ENCODE measurements around the gene TDRD9. TPM values are rescaled to one million over a fixed set of nuclear protein-coding genes. Genes with fewer than 3 reads are reported as not detected.

TDRD9 gene
- total RNA-seq, 1 experiment from 2014 or later = 0.07 TPM

DNA sequence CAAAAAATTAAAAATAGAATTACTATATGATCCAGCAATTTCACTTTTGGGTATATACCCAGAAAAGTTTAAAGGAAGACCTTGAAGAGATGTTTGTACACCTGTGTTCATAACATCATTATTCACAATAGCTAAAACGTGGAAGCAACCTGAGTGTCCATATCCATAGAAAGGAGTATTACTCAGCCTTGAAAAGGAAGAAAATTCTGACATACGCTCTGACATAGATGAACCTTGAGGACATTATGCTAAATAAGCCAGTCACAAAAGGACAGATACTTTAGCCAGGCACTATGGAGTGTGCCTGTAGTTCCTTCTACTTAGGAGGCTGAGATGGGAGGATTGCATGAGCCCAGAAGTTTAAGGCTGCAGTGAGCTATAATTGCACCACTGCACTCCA is 20.2 kb downstream of the TDRD9 start:
- POLR2A ChIA-PET (ENCODE audit: unreplicated experiment) = no interaction called here
- intact Hi-C loops (cut with micrococcal nuclease) = no loop called here

DNA sequence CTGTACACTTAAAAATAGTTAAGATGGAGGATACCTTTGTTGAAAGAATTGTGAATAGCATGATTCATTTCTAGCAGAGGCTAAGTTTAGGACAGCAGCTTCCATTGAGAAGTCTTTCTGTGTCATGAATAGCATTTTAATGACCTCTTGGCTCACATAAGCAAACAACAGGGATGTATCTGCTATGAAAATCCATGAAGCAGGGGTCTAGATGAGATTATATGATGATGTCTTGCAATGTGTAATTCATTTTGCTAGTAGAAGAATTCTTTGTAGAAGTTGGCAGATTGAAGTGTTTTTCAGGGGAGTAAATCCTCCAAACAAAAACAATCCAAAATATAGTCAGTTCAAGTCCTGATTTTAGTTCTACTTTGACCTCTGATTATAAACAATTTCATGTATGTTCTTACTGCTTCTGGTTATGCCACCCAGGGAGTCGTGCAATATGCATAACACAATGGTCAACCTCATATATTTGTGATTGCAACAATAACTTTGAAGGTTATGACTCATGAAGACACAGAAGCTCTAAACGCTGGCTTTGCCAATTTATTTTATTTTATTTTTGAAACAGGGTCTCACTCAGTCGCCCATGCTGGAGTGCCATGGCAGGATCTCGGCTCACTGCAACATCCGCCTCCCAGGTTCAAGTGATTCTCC is 21.0 kb downstream of the TDRD9 start:
- H3K79me2 ChIP-seq (ENCODE audit: low read length) = no peaks in the 10 kb centered on the region
- POLR2A ChIA-PET (ENCODE audit: unreplicated experiment) = no interaction called here
- H3K27ac ChIP-seq (ENCODE audit: low read length) = no peak overlapping the region
- H4K20me1 ChIP-seq (ENCODE audit: low read length) = no peaks in the 10 kb centered on the region
- H3K9ac ChIP-seq (ENCODE audit: low read length) = no peak overlapping the region
- peak; percentile 16 for DNase-seq
- 0 out of 2 replicates have a peak, but pooled peaks cover 4% of the 10 kb centered on the region for H3K9me3 ChIP-seq (ENCODE audit: low read length)
- TF ChIP-seq EZH2 (IDR thresholded peaks at IDR 0.05; ENCODE audit: low read length, unreplicated experiment) (no peak), EZH2phosphoT487 (IDR thresholded peaks at IDR 0.05; ENCODE audit: borderline replicate concordance, low read length) (no peak)
- TF ChIP-seq, protein P1, sequence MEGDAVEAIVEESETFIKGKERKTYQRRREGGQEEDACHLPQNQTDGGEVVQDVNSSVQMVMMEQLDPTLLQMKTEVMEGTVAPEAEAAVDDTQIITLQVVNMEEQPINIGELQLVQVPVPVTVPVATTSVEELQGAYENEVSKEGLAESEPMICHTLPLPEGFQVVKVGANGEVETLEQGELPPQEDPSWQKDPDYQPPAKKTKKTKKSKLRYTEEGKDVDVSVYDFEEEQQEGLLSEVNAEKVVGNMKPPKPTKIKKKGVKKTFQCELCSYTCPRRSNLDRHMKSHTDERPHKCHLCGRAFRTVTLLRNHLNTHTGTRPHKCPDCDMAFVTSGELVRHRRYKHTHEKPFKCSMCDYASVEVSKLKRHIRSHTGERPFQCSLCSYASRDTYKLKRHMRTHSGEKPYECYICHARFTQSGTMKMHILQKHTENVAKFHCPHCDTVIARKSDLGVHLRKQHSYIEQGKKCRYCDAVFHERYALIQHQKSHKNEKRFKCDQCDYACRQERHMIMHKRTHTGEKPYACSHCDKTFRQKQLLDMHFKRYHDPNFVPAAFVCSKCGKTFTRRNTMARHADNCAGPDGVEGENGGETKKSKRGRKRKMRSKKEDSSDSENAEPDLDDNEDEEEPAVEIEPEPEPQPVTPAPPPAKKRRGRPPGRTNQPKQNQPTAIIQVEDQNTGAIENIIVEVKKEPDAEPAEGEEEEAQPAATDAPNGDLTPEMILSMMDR (conservative IDR thresholded peaks at IDR 0.05; ENCODE audit: low read depth, low read length) = no peak
- H3K4me2 ChIP-seq (ENCODE audit: low read length) = no peak overlapping the region
- no peaks in the 10 kb centered on the region for H3K36me3 ChIP-seq (ENCODE audit: low read depth, low read length)
- H3K9me2 ChIP-seq (replicated peaks; ENCODE audit: low read length) = no peaks in the 10 kb centered on the region
- CTCF ChIA-PET = no interaction called here
- no peak overlapping the region for H2AFZ ChIP-seq (ENCODE audit: low read length)
- no peak for ATAC-seq
- no peaks in the 10 kb centered on the region for H3K4me1 ChIP-seq (ENCODE audit: insufficient read depth, low read length)
- BruUV-seq (replicated peaks) = no TSS peak
- H3K27me3 ChIP-seq (ENCODE audit: low read length) = peaks cover 21% of the 10 kb centered on the region
- intact Hi-C loops (cut with micrococcal nuclease) = no loop called here
- H3F3A ChIP-seq (ENCODE audit: low read length, unreplicated experiment) = no peaks in the 10 kb centered on the region
- no peak overlapping the region for H3K4me3 ChIP-seq (ENCODE audit: low read length)

More for the DNA sequence above, 20.2 kb downstream of the TDRD9 start:
- BruUV-seq (replicated peaks) = no TSS peak
- Histone ChIP-seq H3K4me1 (ENCODE audit: insufficient read depth, low read length) (no peaks in the 10 kb centered on the region), H3F3A (ENCODE audit: low read length, unreplicated experiment) (no peaks in the 10 kb centered on the region), H3K27ac (ENCODE audit: low read length) (no peak overlapping the region), H4K20me1 (ENCODE audit: low read length) (no peaks in the 10 kb centered on the region), H3K36me3 (ENCODE audit: low read depth, low read length) (no peaks in the 10 kb centered on the region), H2AFZ (ENCODE audit: low read length) (no peak overlapping the region), H3K9me3 (ENCODE audit: low read length) (0 out of 2 replicates have a peak, but pooled peaks cover 4% of the 10 kb centered on the region), H3K4me3 (ENCODE audit: low read length) (no peak overlapping the region), H3K27me3 (ENCODE audit: low read length) (peaks cover 27% of the 10 kb centered on the region), H3K9me2 (replicated peaks; ENCODE audit: low read length) (no peaks in the 10 kb centered on the region), H3K4me2 (ENCODE audit: low read length) (no peak overlapping the region), H3K9ac (ENCODE audit: low read length) (no peak overlapping the region), H3K79me2 (ENCODE audit: low read length) (no peaks in the 10 kb centered on the region)
- TF ChIP-seq EZH2phosphoT487 (IDR thresholded peaks at IDR 0.05; ENCODE audit: borderline replicate concordance, low read length) (no peak), EZH2 (IDR thresholded peaks at IDR 0.05; ENCODE audit: low read length, unreplicated experiment) (no peak)
- TF ChIP-seq, protein P1 (conservative IDR thresholded peaks at IDR 0.05; ENCODE audit: low read depth, low read length) = no peak
- DNase-seq (no peak), ATAC-seq (no peak)
- CTCF ChIA-PET = no interaction called here

DNA sequence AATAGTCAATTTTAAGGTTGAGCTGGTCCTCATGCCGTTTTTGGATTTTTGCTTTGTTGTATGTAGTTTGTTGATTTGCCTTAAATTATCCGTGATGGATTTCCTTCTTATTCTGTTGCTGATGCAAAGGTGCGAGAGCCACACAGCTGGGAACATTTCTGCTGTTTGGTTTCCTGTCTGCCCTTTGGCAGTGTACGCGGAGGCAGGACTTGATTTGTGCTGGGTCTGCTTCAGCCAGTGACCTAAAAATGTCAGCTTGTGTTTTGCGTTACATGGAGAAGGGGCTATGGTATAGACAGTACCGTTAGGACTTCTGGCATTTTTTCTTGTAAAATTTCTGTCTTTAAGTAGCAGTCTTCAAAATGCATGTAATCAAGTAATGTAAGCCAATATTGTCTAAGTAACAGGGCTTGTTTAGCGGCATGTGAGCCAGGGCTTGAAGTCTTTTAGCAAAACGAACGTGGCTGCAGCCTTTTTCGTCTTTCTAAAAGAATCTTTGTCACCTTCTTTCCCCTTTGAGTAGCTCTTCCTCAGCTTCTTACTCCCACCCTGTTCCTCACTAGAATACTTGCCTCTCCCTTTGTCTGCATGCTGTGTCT is 32.3 kb downstream of the TDRD9 start:
- Histone ChIP-seq H3K9me3 (ENCODE audit: low read length) (no peaks in the 10 kb centered on the region), H3K4me2 (ENCODE audit: low read length) (no peak overlapping the region), H3K79me2 (ENCODE audit: low read length) (no peaks in the 10 kb centered on the region), H3K9ac (ENCODE audit: low read length) (no peak overlapping the region), H3K9me2 (replicated peaks; ENCODE audit: low read length) (no peaks in the 10 kb centered on the region), H3K27me3 (ENCODE audit: low read length) (no peaks in the 10 kb centered on the region), H2AFZ (ENCODE audit: low read length) (no peak overlapping the region), H3K4me1 (ENCODE audit: insufficient read depth, low read length) (no peaks in the 10 kb centered on the region), H4K20me1 (ENCODE audit: low read length) (no peaks in the 10 kb centered on the region), H3F3A (ENCODE audit: low read length, unreplicated experiment) (no peaks in the 10 kb centered on the region), H3K36me3 (ENCODE audit: low read depth, low read length) (no peaks in the 10 kb centered on the region), H3K4me3 (ENCODE audit: low read length) (no peak overlapping the region), H3K27ac (ENCODE audit: low read length) (no peak overlapping the region)
- POLR2A ChIA-PET (ENCODE audit: unreplicated experiment) = no interaction called here
- TF ChIP-seq, protein P1 (conservative IDR thresholded peaks at IDR 0.05; ENCODE audit: low read depth, low read length) = no peak
- TF ChIP-seq EZH2 (IDR thresholded peaks at IDR 0.05; ENCODE audit: low read length, unreplicated experiment) (no peak), EZH2phosphoT487 (IDR thresholded peaks at IDR 0.05; ENCODE audit: borderline replicate concordance, low read length) (no peak)
- no peak for DNase-seq
- intact Hi-C loops (cut with micrococcal nuclease) = no loop called here
- no TSS peak for BruUV-seq (replicated peaks)
- ATAC-seq = no peak
- CTCF ChIA-PET = no interaction called here
